Esophagus squamous epithelium (tissue), 4 donors: Measurements from ENCODE around the gene C1QTNF1.

Experiments used
- POLR2A ChIP-seq, 4 donors: fragments of 450-650 bp; IDR thresholded peaks; one replicate each; pipeline ENCODE4 v1.6.1; 2017; ENCODE audit warnings: antibody characterized with exemption in 4 of 4, mild to moderate bottlenecking in 4 of 4, moderate library complexity in 3 of 4
- TF ChIP-seq, protein P1 (sequence below), 6 experiments: fragments of 450-650 bp in 4 of 6; fragments of 200-600 bp in 2 of 6; sonication (generic) in 2 of 6; IDR thresholded peaks; one replicate each; pipeline ENCODE4 v1.5.1; 2016 to 2019; ENCODE audit warnings: antibody characterized with exemption in 6 of 6, mild to moderate bottlenecking in 4 of 6, moderate library complexity in 4 of 6

DNA sequence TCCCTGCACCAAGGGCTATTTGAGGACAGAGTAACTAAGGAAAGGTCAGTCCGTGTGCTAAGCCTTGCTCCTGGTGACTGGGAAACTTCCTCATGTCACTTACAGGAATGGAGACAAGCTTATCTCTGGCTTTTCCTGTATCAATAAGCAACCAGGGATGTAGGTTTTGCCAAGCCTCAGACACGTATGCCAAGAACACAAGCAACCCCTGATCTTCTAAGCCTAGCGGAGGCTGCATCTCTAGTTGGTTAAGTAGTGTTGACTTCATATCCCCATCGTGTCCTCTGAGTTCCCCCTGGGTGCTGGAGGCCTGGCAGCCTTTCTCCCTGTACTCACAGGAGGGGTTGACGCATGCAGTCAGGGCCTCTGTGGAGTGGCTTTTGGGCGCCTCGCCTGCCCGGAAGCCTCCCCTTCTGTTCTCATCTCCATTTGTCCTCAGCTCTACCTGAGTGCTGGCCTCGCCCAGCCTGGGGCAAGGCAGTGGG, 1.4 kb upstream of the C1QTNF1 start:
- TF ChIP-seq, protein P1, sequence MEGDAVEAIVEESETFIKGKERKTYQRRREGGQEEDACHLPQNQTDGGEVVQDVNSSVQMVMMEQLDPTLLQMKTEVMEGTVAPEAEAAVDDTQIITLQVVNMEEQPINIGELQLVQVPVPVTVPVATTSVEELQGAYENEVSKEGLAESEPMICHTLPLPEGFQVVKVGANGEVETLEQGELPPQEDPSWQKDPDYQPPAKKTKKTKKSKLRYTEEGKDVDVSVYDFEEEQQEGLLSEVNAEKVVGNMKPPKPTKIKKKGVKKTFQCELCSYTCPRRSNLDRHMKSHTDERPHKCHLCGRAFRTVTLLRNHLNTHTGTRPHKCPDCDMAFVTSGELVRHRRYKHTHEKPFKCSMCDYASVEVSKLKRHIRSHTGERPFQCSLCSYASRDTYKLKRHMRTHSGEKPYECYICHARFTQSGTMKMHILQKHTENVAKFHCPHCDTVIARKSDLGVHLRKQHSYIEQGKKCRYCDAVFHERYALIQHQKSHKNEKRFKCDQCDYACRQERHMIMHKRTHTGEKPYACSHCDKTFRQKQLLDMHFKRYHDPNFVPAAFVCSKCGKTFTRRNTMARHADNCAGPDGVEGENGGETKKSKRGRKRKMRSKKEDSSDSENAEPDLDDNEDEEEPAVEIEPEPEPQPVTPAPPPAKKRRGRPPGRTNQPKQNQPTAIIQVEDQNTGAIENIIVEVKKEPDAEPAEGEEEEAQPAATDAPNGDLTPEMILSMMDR (IDR thresholded peaks at IDR 0.05), result no peak
- TF ChIP-seq POLR2A (IDR thresholded peaks at IDR 0.05), result no peak
